GM12801 (cell line): ENCODE measurements around the gene ADGRF1.

Experiments used
- CTCF ChIP-seq: IDR thresholded peaks from one replicate; pipeline ENCODE4 v1.5.1; 2011; ENCODE audit warnings: control low read depth; ENCODE audit not compliant: insufficient read length; ENCODE audit errors: extremely low read depth

Gene ADGRF1

GRCh38 chr6:47078991-47079390 lies 36.9 kb upstream of the ADGRF1 start:
- TF ChIP-seq CTCF, result no peak

- no peak for TF ChIP-seq CTCF
Observed at GRCh38 chr6:47076422-47077344, 34.6 kb upstream of the ADGRF1 start.

- TF ChIP-seq CTCF, result no peak
Observed at GRCh38 chr6:47075741-47076421, 33.7 kb upstream of the ADGRF1 start.

GRCh38 chr6:47075168-47075567 lies 33.0 kb upstream of the ADGRF1 start:
- TF ChIP-seq CTCF, result no peak

GRCh38 chr6:47073125-47074110 lies 31.3 kb upstream of the ADGRF1 start:
- TF ChIP-seq CTCF, result no peak

- TF ChIP-seq CTCF, result no peak
Observed at GRCh38 chr6:47072667-47073066, 30.5 kb upstream of the ADGRF1 start.
